ENCODE data around the gene SERAC1.

The SERAC1 gene

GRCh38 chr6:158072083-158072721 lies 95.9 kb downstream of the SERAC1 start:
- DNase-seq: peak; percentile 67

- no peak for DNase-seq
Measured at GRCh38 chr6:158071121-158072082, 96.7 kb downstream of the SERAC1 start.

GRCh38 chr6:158070513-158070912 lies 97.5 kb downstream of the SERAC1 start:
- no peak for DNase-seq

- DNase-seq: no peak
Measured at GRCh38 chr6:158069800-158070195, 98.3 kb downstream of the SERAC1 start.

GRCh38 chr6:158068893-158069799 lies 98.9 kb downstream of the SERAC1 start:
- no peak for DNase-seq

- no peak for DNase-seq
Measured at GRCh38 chr6:158068156-158068892, 99.7 kb downstream of the SERAC1 start.

- DNase-seq: no peak
Measured at GRCh38 chr6:158067436-158068015, 100.5 kb downstream of the SERAC1 start.

- DNase-seq: no peak
Measured at GRCh38 chr6:158066136-158066781, 101.8 kb downstream of the SERAC1 start.

GRCh38 chr6:158064725-158065251 lies 103.3 kb downstream of the SERAC1 start:
- no peak for DNase-seq

GRCh38 chr6:158063736-158064135 lies 104.3 kb downstream of the SERAC1 start:
- DNase-seq: no peak

- DNase-seq: no peak
Measured at GRCh38 chr6:158061709-158062461, 106.2 kb downstream of the SERAC1 start.

GRCh38 chr6:158061361-158061708 lies 106.7 kb downstream of the SERAC1 start:
- DNase-seq: no peak

GRCh38 chr6:158060455-158061360 lies 107.4 kb downstream of the SERAC1 start:
- no peak for DNase-seq
